ENCODE results near the gene CCNB3.
"Not testable (repeated sequence)": the region's sequence is repeated elsewhere in the genome, so short reads cannot be mapped to it uniquely, and the experiment has no call there.

CCNB3 gene, protein sequence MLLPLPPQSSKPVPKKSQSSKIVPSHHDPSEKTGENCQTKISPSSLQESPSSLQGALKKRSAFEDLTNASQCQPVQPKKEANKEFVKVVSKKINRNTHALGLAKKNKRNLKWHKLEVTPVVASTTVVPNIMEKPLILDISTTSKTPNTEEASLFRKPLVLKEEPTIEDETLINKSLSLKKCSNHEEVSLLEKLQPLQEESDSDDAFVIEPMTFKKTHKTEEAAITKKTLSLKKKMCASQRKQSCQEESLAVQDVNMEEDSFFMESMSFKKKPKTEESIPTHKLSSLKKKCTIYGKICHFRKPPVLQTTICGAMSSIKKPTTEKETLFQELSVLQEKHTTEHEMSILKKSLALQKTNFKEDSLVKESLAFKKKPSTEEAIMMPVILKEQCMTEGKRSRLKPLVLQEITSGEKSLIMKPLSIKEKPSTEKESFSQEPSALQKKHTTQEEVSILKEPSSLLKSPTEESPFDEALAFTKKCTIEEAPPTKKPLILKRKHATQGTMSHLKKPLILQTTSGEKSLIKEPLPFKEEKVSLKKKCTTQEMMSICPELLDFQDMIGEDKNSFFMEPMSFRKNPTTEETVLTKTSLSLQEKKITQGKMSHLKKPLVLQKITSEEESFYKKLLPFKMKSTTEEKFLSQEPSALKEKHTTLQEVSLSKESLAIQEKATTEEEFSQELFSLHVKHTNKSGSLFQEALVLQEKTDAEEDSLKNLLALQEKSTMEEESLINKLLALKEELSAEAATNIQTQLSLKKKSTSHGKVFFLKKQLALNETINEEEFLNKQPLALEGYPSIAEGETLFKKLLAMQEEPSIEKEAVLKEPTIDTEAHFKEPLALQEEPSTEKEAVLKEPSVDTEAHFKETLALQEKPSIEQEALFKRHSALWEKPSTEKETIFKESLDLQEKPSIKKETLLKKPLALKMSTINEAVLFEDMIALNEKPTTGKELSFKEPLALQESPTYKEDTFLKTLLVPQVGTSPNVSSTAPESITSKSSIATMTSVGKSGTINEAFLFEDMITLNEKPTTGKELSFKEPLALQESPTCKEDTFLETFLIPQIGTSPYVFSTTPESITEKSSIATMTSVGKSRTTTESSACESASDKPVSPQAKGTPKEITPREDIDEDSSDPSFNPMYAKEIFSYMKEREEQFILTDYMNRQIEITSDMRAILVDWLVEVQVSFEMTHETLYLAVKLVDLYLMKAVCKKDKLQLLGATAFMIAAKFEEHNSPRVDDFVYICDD (N-terminal part only)

DNA sequence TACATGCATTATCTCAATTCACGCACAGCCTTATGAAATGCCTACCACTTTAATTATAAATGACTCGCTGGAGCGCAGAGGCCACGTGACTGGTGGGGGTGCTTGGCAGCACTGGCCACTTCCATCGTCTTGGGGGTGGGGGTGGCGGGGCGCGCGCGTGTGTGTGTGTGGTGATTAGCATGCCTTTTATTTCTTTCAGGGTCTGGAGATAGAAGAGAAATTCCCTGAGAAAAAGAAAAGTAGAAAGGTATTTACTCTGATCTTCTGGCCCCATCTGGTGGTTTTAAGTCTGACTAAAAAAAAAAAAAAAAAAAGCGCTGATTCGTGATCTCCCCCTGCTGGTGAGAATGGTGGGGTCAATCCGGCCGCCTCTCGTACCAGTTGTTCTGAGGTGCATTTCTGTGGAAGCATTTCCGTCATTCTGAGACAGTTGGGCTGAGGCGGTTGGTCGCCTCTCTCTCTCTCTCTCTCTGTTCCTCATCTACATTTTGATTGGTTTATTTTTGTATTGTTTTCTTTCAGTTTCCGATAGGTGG is at the start of gene CCNB3:
Gene CCNB3 (plus strand): TSS at position 402 of the 536 bp plus-strand sequence. CDS start 80,399 bp downstream, outside the sequence.
- FAIRE-seq = no peak

DNA sequence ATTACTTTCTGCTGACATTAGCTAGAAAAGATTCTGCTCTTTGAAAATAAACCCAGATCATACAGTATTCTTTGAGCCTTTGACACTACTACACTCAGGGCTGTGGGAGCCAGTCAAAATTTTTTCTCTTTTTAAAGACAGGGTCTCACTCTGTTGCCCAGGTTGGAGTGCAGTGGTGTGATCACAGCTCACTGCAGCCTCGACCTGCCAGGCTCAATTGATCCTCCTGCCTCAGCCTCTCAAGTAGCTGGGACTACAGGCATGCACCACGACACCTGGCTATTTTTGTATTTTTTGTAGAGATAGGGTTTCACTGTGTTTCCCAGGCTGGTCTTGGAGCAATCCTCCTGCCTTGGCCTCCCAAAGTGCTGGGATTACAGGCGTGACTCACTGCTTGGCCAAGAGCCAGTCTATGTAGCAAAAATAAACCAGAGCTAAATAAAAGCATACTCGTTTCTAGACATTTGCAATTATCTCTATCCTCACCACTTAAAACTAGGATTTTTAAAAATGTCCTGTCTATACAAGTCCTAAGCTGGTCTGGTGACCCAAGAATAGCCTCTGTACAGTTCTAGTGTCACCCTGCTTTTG is 46.9 kb upstream of the CCNB3 start:
- no peak for DNase-seq (ENCODE audit: low spot score)
- FAIRE-seq = no peak

More for the DNA sequence above, at the start of gene CCNB3:
- DNase-seq (ENCODE audit: low spot score) = peak; percentile 69

DNA sequence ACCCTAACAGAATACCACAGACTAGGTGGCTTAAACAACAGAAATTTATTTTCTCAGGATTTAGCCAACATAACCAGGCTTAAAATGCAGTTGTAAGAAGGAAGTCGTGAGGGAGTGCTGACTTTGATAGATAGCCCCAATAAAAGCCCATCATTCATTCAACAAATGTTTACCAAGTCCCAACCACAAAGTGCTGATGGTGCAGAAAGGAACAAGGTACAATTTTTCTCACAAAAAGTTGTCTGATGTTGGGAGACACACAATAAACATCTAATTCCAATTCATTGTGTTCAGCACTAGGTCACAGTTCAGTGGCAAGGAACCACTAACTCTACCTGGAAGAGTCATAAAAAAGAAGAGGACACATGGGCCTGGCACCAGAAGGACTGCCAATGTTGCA is 46.0 kb upstream of the CCNB3 start:
- DNase-seq (ENCODE audit: low spot score) = no peak
- FAIRE-seq = no peak

DNA sequence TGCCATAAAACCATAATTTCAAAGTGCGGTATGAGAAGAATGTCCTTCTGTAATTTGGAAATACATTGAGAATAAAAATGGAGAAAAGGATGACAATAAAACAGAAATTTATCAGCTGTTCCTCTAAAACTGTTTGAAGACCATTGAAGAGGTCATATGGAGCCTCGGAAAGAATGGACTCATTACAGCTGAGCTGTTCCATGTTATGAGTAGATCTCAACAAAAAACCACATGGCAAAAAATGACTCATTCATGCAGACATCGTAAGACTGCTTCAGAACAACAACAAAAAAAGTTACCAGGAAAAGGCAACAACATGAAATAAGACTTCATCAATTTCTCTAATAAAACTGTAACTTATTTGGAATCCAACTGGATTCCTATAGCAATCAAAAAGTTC is 43.4 kb upstream of the CCNB3 start:
- DNase-seq (ENCODE audit: low spot score) (peak; percentile 14), FAIRE-seq (no peak)

DNA sequence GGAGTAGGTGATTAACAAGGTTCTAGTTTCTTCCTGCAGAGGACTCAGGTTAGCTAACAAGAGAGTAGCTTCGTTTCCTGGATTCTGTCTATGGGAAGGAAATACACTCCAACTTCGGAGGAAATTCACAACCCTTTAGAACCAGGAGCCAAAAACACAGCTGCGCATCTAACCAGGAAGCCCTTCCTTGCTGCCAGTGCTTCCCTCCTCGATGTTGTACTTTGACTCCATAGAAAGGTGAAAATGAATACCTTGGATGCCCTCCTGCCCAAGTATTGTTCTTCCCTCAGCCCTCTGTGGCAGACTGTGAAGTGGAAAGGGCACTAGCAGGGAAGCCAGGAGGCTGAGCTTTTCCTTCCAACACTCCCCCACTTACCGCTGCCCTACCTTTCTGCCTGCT is 38.8 kb upstream of the CCNB3 start:
- FAIRE-seq = no peak

DNA sequence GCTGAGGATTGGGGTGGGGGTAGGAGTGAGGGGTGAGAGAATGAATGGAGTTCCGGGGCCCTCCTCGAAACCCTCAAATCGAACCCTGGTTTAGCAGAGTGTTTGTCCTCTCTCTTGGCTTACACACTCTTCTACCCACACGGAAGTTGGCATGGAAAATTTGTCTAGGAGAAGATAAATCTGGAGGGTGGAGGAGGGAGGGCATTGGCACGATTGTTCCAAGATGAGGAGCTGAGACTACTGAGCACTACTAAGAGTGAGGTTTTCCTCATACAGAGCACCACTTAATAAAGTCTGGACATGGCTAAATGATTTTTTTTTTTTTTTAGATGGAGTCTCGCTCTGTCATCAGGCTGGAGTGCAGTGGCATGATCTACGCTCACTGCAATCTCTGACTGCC is 37.2 kb upstream of the CCNB3 start:
- no peak for FAIRE-seq
- no peak for DNase-seq (ENCODE audit: low spot score)

More for the DNA sequence above, 38.8 kb upstream of the CCNB3 start:
- DNase-seq (ENCODE audit: low spot score) = no peak

DNA sequence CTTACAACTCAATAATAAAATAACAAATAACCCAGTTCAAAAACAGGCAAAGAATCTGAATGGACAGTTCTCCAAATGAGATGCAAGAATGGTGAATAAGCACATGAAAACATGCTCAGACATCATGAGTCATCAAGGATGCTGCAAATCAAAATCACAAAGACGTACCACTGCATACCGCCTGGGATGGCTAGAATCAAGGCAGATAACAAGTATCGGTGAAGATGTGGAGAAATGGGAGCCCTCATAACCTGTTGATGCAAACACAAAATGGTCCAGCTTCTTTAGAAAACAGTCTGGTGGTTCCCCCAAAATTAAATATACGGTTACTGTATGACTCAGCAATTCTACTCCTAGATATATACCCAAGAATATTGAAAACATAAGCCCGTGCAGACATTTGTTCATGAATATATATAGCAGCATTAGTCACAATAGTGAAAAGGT is 36.3 kb upstream of the CCNB3 start:
- FAIRE-seq (no peak), DNase-seq (ENCODE audit: low spot score) (no peak)

DNA sequence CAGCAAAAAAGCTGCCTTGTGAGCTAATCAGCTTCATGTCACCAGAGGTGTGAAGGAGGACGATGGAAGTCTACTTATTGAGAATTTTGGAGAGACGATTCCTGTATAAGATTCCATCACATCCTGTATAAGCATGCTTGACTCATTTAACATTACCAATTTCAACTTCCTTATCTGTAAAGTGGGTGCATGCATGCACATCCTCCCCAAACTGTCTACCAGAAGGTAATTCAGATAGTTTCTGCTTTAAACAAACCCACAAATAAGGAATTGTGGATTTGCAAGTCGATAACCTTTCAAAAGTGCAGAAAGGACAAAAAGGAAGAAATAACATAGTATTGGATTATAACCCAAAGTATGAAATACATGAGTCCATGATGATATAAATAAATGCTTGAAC is 34.8 kb upstream of the CCNB3 start:
- DNase-seq (ENCODE audit: low spot score) (no peak), FAIRE-seq (no peak)

DNA sequence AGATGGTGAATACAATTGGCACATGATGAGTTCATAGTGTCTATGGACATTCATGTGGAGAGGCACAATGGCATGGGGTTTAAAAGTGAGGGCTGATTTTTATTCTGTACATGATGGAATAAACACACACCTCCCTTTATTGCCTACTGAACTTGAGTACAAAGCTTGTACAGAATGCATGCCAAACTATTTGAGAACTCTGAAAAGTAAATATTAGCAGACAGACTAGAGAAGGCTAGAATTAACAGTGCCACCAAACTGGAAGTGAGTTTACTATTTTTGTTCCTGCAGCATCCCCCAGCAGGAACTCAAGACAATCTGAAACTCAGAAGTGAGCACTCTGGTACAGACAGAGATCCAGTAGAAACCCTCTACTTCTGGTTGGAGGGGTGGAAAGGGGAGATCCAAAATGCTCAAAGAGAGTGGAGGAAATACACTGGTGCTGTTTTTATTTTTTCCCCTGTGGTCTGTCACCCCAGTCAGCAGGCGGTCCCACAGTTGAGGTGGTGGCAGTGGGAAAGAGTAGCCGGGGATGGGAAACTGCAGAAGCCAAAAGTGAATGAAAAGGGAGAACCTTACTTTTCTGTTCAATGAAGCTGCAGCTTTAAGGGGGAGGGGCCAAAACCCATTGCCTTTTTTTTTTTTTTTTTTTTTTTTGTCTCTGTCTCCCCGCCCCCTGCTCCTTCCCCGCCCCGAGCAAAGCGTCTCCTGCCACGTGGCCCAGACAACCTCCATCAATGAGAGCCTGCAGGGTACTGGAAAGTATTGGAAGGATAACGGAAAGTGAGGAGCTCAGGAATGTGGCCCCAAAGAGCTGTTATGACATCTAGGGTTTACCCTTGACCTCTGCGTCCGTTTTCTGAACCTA is 24.3 kb upstream of the CCNB3 start:
- DNase-seq (ENCODE audit: low spot score) = no peak
- FAIRE-seq = no peak

DNA sequence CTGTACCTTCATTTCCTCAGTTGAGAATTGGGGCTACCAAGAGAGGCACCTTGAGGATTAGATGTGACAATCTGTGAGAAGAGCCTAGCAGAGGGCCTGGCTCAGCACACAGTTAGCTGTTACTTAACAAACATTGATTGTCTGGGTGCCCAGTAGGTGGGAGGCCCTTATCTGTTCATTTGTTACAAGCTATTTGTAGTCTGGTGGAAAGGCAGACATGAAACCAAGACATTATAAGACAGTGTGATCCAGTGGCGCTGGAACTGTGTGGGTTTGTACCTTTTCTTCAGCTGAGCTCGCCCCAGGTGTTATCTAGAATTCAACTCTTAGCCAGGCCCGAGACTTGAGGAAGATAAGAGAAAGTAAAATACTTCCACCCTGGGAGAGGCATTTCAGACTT is 20.7 kb upstream of the CCNB3 start:
- FAIRE-seq = no peak
- DNase-seq (ENCODE audit: low spot score) = no peak

DNA sequence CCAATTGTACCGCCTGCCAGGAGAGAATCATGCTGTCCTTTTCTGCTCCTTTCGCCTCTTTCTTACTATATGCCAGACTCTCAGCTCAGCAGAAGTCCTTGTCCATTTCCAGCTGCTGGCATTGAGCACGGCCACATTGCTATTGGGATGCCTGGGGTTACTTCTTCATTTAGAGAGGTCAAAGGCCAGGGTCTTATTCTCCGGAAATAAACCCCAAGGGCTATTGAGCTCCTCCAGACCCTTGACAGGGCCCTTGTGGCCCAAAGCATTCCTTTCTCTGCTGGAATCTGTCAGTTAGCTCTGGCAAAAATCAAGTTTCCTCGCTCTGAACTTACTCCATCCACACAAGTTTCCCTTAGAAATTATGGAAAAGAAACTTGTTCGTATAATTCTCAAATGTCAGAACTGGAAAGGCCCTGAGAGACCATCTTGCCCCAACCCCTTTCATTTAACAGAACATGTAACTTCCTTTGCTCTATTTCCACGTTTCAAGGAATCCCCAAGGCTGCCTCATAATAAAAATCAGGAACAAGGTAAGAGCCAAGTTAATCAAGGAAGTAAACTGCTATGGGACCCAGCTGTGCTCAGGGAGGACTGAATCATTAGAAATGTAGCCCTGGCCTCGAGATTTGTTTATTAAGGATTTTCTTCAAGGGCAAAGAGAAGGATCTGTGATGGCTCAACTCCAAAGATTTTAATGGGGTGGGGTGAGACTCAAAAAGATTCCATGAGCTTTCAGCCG is 15.5 kb upstream of the CCNB3 start:
- DNase-seq (ENCODE audit: low spot score) (no peak), FAIRE-seq (no peak)

DNA sequence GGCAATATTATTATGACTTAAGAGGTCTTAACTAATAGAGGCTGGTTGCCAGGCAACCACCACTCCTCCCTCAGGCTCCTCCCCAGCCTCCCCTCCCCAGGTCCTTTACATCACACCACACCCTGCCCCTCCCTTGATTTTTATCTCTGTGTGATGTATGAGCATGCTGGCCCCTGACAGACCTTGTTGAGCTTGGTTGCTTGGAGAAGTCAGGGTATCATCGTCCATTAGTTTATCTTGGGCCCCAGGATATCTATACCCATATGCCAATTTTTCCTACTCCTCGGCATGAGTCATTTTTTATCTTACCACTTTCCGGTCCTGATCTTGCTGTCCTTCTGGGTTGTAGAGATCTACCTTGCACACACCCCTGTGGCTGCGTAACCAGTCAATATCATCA is 6.2 kb upstream of the CCNB3 start:
- no peak for FAIRE-seq

DNA sequence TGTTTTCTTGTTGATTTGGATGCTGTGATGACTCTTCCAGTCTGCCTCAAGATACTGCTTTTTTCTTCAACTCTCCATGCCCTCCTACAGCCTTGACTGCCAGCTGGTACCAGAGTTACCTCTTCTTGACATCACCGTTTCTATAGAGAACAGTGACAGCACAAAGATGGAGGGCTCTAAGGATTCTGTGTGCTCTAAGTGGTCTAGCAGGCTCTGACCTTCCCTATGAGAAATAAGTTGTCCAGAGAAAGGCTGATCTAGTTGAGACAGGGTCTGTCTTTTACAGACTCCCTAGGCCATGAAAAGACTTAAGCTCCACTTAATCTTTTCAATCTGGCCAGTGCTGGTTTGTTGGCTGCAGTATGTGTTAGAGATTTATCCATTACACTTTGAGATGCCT is 3.7 kb upstream of the CCNB3 start, which contains the start of gene AKAP4:
Gene AKAP4 (minus strand): TSS at position 101 of the 400 bp plus-strand sequence. CDS start 118 bp downstream, outside the sequence.
- FAIRE-seq (no peak), DNase-seq (ENCODE audit: low spot score) (no peak)

More for the DNA sequence above, 6.2 kb upstream of the CCNB3 start:
- no peak for DNase-seq (ENCODE audit: low spot score)

DNA sequence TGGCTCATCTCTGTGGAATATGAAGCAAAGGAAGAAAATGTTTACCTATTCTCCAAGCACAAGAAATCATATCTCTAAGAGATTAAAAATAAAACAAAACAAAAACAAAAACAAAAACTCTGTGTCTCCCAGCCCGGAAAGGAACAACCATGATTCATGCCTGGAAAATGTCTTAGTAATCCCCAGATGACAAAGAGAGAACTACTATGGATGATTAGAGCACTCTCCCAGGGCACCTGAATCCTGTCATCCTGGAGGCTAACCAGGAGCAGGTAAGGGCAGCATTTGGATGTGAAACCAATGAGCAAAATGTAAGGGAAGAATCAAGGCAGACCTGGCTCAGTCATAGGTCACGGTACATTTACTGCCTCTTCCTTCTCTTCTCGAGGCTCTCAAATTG is 2.0 kb upstream of the CCNB3 start:
- FAIRE-seq = no peak
- peak; percentile 23 for DNase-seq (ENCODE audit: low spot score)

DNA sequence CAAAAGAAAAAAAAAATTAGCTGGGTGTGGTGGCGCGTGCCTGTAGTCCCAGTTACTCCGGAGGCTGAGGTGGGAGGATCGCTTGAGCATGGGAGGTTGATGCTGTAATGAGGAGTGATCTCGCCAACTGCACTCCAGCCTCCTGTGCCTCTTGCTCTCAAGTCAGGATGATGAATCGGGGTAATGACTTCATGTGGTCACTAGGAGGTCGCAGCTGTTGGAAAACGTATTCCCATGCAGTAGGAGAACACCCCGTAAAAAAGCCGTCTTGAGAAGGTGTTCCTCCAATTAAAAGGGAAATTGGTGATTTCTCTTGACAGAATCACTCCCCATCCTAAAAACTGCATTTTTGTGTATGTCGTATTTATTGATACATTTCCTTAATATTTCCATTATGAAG is 2.2 kb downstream of the CCNB3 start:
- FAIRE-seq = no peak

DNA sequence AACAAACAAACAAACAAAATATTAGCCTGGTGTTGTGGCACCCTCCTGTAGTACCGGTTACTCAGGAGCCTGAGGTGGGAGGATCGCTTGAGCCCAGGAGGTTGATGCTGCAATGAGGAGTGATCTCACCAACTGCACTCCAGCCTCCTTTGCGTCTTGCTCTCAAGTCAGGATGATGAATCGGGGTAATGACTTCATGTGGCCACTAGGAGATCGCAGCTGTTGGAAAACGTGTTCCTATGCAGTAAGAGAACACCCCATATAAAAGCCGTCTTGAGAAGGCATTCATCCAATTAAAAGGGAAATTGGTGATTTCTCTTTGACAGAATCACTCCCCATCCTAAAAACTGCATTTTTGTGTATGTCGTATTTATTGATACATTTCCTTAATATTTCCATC is 6.9 kb downstream of the CCNB3 start:
- FAIRE-seq = no peak
- DNase-seq (ENCODE audit: low spot score) = no peak

More for the DNA sequence above, 2.2 kb downstream of the CCNB3 start:
- no peak for DNase-seq (ENCODE audit: low spot score)

DNA sequence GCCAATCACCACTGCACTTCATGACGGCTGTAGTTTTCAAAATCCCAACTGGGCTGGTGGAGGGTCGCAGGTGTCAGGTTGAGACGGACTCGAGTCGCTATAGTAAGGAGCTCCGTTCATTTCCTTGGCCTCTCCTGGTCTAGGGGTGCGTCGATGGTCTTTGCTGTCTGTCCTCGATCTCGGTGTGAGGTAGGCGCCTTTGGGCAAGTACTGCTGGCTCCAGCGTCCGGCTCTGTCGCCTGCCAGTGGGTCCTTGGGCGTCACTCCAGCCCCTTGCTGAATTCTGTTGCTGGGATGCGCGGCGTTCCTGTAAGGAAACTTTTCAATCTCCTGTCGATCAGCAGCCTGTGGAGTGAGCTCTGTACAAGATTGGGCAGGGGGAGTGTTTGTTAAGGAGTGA is 76.7 kb downstream of the CCNB3 start:
- DNase-seq (ENCODE audit: low spot score) (no peak), FAIRE-seq (no peak)

DNA sequence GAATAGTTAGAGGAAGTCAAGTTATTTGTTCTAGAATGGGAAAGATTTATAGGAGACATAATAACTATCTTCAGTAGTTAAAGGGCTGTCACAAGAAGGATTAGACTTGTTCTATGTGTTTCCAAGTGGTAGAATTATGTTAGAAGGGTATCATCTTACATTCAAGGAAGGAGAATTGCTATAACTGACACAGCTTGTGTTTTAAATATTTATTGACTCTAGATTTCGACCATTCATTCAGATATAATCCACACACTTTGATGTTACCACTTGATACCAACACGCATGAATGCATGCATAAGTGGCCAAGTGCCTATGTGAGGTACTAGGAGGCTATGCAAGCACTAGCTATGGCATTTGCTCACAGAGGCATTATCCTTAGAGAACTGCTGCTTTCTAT is 122.7 kb downstream of the CCNB3 start:
- DNase-seq (ENCODE audit: low spot score) = no peak
- FAIRE-seq = no peak

DNA sequence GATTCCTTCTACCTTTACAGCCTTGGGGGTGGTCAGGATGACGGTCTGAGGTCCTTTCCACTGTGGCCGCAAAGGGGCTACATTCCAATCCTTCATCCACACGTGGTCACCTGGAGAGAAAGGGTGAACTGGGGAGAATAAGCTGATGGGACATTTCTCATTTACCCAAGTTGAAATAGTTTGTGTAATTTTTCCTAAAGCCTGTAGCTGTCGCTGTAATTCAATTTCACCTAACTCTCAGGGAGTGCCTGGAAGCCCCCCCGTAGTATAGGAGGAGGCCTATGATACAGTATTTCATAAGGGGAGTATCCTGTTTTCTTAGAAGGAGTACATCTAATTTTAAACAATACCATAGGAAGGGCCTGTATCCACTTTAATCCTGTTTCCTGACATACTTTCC is 128.1 kb downstream of the CCNB3 start:
- FAIRE-seq; DNase-seq (ENCODE audit: low spot score): not testable (repeated sequence)

All from urothelium cell line (cell line).